ENCODE data around the gene TIPIN. TPM values are rescaled to one million over a fixed set of nuclear protein-coding genes. Genes with fewer than 3 reads are reported as not detected.

TIPIN gene
- polyA plus RNA-seq, 2 of the 4 experiments (the other 2 are of a cell fraction): 28.4 to 37.4 TPM

DNA sequence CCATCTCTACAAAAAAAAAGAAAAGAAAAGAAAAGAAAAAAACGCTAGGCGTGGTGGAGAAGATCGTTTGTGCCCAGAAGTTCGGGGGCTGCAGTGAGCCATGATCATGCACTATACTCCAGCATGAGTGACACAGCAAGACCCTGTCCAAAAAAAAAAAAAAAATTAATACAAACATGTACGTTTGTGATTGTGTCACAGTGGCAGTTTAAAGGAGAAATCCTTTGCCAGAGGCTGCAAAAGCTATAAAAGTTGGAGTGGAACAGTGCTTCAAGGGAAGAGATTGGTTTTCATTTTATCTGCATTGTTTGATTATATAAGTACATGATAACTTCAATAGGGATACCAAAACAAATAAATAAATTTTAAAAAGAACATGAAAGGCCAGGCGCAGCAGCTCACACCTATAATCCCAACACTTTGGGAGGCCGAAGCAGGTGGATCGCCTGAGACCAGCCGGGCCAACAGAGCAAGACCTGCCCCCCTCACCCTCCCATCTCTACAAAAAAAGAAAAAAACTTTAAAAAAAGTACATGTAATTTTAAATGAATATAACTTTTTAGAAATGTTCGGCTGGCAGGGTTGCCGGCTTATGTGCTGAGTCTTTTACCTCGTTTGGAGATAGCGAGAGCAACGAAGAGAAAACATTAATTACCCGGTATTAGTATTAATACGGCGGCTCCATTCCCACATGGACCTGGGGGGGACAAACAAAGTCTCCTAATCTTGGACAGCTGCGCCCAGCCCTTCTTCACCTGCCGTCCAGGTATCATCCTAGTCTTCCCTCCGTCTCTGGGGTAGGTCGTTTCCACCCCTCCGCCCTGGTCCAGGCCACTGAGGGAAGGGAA is 63.7 kb downstream of the TIPIN start:
- H3K4me1 ChIP-seq: peaks cover 28% of the 10 kb centered on the region
- peak overlapping the region; percentile 78 for H3K4me2 ChIP-seq
- DNase-seq (ENCODE audit: low read depth in 1 of 2, low spot score in 1 of 2): no peak
- FAIRE-seq: no peak
- POLR2A ChIA-PET: interaction anchor here (0.7 to 1.2 kb wide), 2 partner anchors 63 to 423 kb away, joined by 3 read pairs; partner anchors contain the start of genes RAB11A and TIPIN
- H3K9me3 ChIP-seq: no peaks in the 10 kb centered on the region
- peak in 1 of 2 experiments; percentile 1; a peak in 3 of 6 replicates for ATAC-seq
- 38% methylated on average over 22 of the region's 22 CpGs for WGBS (ENCODE audit: missing lambda C conversion rate)
- TF ChIP-seq RCOR1 (IDR thresholded peaks at IDR 0.05; ENCODE audit: low read depth, low read length): no peak
- TF ChIP-seq MAFK (IDR thresholded peaks at IDR 0.05; ENCODE audit: partially characterized antibody): no peak
- peak; percentile 92 for TF ChIP-seq PHF8 (IDR thresholded peaks at IDR 0.05; ENCODE audit: borderline replicate concordance, low read depth)
- TF ChIP-seq, protein P1, sequence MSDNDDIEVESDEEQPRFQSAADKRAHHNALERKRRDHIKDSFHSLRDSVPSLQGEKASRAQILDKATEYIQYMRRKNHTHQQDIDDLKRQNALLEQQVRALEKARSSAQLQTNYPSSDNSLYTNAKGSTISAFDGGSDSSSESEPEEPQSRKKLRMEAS (IDR thresholded peaks at IDR 0.05): peak; percentile 62; the same call in 1 of the 2 replicates
- TF ChIP-seq, protein P2, sequence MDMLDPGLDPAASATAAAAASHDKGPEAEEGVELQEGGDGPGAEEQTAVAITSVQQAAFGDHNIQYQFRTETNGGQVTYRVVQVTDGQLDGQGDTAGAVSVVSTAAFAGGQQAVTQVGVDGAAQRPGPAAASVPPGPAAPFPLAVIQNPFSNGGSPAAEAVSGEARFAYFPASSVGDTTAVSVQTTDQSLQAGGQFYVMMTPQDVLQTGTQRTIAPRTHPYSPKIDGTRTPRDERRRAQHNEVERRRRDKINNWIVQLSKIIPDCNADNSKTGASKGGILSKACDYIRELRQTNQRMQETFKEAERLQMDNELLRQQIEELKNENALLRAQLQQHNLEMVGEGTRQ (IDR thresholded peaks at IDR 0.05): no peak
- TF ChIP-seq RFX5 (IDR thresholded peaks at IDR 0.05): no peak
- no peak for TF ChIP-seq POLR2AphosphoS2 (conservative IDR thresholded peaks at IDR 0.05; ENCODE audit: low read length)
- no peak for TF ChIP-seq ZFP36 (IDR thresholded peaks at IDR 0.05; ENCODE audit: borderline replicate concordance, partially characterized antibody)
- no peak for TF ChIP-seq HEYL (CRISPR knock-in tag; IDR thresholded peaks at IDR 0.05)
- TF ChIP-seq EHMT2 (IDR thresholded peaks at IDR 0.05; ENCODE audit: low read depth): no peak
- TF ChIP-seq RNF2 (IDR thresholded peaks at IDR 0.05; ENCODE audit: borderline replicate concordance, low read depth): no peak
- TF ChIP-seq NPAS2 (CRISPR knock-in tag; IDR thresholded peaks at IDR 0.05; ENCODE audit: borderline replicate concordance): no peak
- CTCF ChIA-PET: interaction anchor here (0.6 to 4.3 kb wide), 7 partner anchors 41 to 697 kb away, joined by 3 to 25 read pairs (median 4); partner anchors contain the start of gene SNAPC5
- peak overlapping the region; percentile 51 for H3K4me3 ChIP-seq
- H3K27ac ChIP-seq: peak overlapping the region; percentile 95

DNA sequence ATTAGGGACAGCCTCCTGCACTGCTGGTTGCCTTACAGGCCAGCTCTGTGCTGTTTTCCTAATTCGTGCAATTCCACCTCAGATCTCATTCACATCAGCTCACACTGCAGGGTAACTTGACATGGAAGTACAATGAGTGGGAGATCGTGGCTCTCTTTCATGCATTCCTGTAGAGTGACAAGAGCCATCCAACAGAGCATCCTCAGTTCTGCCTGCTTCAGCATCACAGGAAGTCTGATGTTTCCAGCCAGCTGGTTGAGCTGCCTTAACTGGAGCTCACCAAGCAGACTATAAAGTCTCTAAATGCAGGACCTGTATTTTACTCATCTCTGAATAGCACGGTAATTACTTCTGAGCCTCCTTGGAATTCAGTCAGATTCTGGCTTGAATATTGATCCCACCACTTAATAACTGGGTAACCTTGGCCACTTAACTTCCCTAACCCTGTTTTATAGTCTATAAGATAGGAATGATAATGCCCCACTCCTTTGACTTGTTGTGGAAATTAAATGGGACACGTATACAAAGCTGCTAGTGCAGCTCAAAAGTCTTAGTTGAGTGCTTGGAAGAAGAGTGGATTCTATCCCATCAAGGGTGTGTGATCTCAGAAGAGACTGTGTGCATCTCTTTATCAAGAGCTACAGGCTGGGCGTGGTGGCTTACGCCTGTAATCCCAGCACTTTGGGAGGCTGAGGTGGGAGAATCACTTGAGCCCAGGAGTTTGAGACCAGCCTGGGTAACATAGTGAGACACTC is 64.5 kb downstream of the TIPIN start:
- no peak for ATAC-seq
- FAIRE-seq: no peak
- ChIA-PET CTCF (interaction anchor here (0.6 to 4.3 kb wide), 9 partner anchors 21 to 696 kb away, joined by 3 to 25 read pairs (median 4); partner anchors contain the start of gene SNAPC5), POLR2A (no interaction called here)
- H3K4me2 ChIP-seq: peak overlapping the region; percentile 78
- 91% methylated on average over 6 of the region's 6 CpGs for WGBS (ENCODE audit: missing lambda C conversion rate)
- H3K9me3 ChIP-seq: no peaks in the 10 kb centered on the region
- TF ChIP-seq, protein P3, sequence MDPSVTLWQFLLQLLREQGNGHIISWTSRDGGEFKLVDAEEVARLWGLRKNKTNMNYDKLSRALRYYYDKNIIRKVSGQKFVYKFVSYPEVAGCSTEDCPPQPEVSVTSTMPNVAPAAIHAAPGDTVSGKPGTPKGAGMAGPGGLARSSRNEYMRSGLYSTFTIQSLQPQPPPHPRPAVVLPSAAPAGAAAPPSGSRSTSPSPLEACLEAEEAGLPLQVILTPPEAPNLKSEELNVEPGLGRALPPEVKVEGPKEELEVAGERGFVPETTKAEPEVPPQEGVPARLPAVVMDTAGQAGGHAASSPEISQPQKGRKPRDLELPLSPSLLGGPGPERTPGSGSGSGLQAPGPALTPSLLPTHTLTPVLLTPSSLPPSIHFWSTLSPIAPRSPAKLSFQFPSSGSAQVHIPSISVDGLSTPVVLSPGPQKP (IDR thresholded peaks at IDR 0.05; ENCODE audit: low read depth, low read length): no peak
- TF ChIP-seq HEYL (CRISPR knock-in tag; IDR thresholded peaks at IDR 0.05): no peak
- TF ChIP-seq ZSCAN20 (CRISPR knock-in tag; IDR thresholded peaks at IDR 0.05): no peak
- no peak for TF ChIP-seq RCOR1 (IDR thresholded peaks at IDR 0.05; ENCODE audit: low read depth, low read length)
- no peak for TF ChIP-seq ZFP36 (IDR thresholded peaks at IDR 0.05; ENCODE audit: borderline replicate concordance, partially characterized antibody)
- no peak for TF ChIP-seq POLR2A (IDR thresholded peaks at IDR 0.05; ENCODE audit: low read length)
- no peak for TF ChIP-seq JUN (IDR thresholded peaks at IDR 0.05)
- TF ChIP-seq NPAS2 (CRISPR knock-in tag; IDR thresholded peaks at IDR 0.05; ENCODE audit: borderline replicate concordance): no peak
- TF ChIP-seq CBX8 (IDR thresholded peaks at IDR 0.05): no peak
- TF ChIP-seq, protein P4, sequence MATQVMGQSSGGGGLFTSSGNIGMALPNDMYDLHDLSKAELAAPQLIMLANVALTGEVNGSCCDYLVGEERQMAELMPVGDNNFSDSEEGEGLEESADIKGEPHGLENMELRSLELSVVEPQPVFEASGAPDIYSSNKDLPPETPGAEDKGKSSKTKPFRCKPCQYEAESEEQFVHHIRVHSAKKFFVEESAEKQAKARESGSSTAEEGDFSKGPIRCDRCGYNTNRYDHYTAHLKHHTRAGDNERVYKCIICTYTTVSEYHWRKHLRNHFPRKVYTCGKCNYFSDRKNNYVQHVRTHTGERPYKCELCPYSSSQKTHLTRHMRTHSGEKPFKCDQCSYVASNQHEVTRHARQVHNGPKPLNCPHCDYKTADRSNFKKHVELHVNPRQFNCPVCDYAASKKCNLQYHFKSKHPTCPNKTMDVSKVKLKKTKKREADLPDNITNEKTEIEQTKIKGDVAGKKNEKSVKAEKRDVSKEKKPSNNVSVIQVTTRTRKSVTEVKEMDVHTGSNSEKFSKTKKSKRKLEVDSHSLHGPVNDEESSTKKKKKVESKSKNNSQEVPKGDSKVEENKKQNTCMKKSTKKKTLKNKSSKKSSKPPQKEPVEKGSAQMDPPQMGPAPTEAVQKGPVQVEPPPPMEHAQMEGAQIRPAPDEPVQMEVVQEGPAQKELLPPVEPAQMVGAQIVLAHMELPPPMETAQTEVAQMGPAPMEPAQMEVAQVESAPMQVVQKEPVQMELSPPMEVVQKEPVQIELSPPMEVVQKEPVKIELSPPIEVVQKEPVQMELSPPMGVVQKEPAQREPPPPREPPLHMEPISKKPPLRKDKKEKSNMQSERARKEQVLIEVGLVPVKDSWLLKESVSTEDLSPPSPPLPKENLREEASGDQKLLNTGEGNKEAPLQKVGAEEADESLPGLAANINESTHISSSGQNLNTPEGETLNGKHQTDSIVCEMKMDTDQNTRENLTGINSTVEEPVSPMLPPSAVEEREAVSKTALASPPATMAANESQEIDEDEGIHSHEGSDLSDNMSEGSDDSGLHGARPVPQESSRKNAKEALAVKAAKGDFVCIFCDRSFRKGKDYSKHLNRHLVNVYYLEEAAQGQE (IDR thresholded peaks at IDR 0.05): no peak
- no peak for TF ChIP-seq GATA3 (IDR thresholded peaks at IDR 0.05; ENCODE audit: borderline replicate concordance)
- TF ChIP-seq FOXS1 (CRISPR knock-in tag; IDR thresholded peaks at IDR 0.05): no peak
- no peak for DNase-seq (ENCODE audit: low read depth in 1 of 2, low spot score in 1 of 2)
- H3K4me3 ChIP-seq: no peak overlapping the region
- peaks cover 31% of the 10 kb centered on the region for H3K4me1 ChIP-seq
- H3K27ac ChIP-seq: peak overlapping the region in 1 of 2 experiments; percentile 95; a peak in 2 of 6 replicates
